NCI-H748 (cell line): ENCODE measurements around the gene GRAP2.
"Not testable (repeated sequence)": the region's sequence is repeated elsewhere in the genome, so short reads cannot be mapped to it uniquely, and the experiment has no call there.

Experiments used
- DNase-seq: peaks from one replicate; lab custom pipeline; 2025; ENCODE audit not compliant: unreplicated experiment; lab: John Stamatoyannopoulos, UW

Gene GRAP2

DNA sequence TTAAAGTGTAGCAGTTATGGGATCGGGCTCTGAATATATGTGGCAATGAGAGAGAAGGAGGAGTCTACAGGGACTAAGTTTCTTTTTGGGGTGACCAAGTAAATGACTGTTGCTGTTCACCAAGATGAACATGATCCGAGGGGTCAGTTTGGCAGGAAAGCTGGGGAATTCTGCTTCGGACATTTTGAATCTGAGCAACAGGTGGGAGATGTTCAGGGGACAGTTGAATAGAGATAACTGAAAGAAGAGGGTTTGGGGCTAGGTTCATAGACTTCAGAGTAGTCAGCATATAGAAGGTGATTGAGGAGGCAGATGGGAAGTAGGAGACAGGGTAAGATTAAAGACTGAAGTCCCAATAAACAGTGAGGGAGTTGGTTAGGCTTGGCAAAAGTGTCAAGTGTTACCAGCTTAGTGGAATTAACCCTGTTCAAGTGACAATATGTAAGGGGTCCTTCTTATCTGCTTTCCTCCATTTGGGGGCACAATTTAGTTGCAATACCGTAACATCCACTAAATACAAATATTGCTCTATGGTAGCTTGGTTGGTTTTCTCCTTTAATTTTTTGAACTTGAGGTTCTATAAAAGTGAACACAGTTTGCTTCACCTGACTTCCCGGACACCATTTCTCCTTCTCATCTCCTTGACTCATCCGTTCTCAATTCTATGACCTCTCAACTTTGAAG is 4.4 kb upstream of the GRAP2 start:
- no peak for DNase-seq

DNA sequence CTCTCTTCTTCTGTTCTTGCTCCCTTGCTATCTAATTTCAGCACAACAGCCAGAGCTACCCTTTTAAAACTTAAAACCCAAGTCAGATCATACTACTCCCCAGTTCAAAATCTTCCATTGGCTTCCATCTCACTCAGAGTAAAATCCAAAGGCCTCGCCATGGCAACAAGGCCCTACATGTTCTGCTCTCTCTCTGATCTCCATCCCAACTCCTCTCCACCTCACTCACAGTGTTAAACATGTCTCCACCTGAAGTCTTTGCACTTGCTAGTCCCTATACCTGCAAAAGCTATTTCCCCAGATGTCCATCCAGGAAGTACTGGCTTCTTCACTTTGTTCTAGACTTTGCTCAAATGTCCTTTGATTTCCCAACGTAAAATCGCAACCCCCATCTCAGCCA is 3.0 kb upstream of the GRAP2 start:
- DNase-seq, result no peak

DNA sequence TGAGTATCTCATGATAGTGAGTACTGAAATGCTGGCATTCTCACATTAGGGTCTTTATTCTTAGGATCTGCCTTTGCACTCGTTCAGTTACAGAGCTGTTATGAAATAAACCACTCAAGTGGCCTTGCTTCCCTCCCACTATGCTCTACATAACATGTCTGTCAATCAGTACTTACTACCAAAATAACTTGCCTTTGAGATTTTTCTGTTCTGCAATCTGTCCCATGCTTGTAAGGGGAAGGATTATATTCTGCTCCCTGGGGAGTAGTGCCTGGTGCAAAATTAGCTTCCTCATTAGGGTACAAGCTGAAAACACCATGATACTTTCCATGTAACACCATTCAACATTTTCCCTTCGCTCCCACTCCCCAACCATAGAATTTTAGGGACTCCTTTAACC is 1.9 kb upstream of the GRAP2 start:
- no peak for DNase-seq

DNA sequence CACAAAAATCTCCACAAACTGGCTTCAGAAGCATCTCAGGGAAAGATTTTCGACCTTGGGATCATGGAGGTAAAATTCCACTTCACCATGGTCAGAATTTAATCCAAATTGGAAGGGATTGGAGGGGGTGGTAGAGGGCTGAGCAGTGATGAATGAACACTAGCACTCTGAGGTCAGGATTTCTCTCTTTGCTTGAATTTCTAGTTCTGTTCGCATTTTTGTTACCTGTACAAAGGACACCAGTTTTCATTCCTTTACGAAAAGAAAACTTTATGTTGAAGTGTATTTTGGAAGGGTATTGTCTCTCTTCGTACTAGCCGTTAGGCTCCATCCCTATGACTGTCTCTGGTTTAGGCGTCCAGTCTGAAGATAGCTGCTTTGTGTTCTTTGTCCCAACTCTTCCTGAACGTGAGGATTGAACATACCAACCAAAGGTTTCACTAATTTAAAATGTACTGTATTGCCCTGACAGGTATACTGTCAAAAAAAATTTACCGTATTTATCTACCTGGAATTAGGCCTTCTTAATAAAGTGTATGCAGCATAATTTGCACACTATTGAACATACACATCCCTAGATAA is 772 bp downstream of the GRAP2 start:
- no peak for DNase-seq

DNA sequence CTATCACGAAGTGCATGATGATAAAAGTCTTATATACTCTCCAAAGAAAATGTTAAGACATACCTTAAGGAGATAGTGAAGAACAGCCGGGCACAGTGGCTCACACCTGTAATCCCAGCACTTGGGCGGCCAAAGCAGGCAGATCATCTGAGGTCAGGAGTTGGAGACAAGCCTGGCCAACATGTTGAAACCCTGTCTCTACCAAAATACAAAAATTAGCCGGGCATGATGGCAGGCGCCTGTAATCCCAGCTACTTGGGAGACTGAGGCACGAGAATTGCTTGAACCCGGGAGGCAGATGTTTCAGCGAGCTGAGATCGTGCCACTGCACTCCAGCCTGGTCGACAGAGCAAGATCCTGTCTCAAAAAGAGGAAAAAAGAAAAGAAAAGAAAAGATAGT is 3.1 kb downstream of the GRAP2 start:
- DNase-seq, result not testable (repeated sequence)

DNA sequence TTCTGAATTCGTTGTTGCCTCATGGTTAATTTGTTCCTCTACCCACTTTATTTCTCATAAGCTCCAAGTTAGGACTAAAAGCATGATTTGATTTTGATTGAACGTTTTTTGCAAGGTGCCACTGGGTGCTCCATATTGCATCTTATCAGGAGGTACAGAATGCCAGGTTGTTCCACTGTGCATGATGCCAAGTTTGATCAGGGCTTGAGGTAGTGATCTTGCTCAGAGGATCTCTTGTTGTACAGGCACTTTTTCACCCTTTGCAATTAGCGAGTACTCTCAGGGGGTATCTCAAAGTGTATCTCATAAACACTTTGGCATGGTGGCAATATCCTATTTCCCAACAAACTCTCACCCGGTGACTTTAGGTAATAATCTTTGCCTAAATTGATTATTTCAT is 4.0 kb downstream of the GRAP2 start:
- no peak for DNase-seq

DNA sequence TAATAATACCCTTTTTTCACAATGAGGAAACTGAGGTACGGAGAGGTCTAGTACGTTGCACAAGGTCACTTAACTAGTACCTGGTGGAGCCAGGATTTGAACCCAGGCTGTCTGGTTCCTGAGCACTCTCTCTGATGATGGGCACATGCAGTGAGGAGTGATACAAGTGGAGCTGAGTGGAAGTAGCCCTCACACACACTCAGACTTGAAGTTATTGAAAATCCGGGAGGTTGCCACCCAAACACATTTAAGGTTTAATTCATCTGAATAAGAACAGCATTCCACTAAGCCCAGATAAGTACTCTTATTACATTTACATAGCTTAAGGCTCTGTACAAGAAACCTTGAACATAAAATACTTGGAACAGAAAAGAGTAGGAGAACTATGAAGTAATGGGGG is 4.8 kb downstream of the GRAP2 start:
- no peak for DNase-seq

DNA sequence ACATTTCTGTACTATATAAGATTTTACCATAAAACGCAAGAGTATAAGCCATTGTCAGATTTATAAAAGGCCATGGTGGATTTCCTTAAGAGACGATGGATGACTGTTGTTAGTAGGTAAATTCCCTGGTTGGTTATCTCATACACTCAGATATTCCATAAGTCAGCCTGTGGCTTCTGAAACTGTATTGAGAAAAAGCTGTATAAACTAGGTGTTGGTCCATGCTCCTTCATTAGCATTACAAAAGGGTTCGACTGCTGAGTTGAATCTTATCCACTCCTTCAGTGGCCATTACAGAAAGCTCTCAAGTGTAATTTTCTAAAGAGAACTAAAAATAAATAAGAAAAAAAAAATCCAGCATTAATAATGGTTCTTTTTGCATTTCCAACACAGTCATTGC is 5.3 kb downstream of the GRAP2 start:
- DNase-seq, result no peak

DNA sequence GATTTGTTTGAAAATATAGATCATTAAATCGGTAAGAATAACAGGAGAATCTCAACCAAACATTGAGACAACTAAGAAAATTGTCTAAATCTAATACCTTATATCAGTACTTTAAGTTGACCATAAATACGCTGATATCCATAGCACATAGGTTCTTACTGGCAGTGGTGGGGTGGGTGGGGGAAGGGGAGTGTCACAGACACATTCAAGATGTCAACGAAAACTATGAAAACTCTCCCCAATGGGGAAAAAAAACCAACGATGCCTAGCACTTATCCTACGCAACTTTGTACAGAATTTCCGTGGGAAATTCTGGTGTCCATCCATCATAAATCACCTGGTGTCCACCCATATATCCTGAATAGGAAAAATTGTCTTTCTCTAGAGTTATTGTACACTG is 6.2 kb downstream of the GRAP2 start:
- DNase-seq, result no peak

DNA sequence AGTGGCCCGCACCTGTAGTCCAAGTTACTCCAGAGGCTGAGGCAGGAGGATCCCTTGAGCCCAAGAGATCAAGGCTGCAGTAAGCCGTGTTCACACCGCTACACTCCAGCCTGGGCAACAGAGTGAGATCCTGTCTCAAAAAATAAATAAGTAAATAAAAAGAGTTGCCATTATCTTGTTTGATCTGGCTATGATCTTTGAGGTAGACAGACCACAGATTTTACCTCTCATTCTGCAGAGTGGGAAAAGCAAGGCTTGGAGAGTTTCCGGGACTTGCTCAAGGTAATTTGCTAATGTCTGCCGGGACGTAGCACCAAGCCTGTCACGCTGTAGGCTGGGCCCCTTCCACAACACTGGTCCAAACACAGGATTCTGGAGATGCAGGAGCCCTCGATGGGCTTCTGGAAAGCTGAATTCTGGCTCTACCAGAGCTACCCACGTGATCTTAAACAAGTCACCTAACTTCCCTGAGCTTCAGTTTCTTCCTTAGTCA is 6.8 kb downstream of the GRAP2 start:
- no peak for DNase-seq

DNA sequence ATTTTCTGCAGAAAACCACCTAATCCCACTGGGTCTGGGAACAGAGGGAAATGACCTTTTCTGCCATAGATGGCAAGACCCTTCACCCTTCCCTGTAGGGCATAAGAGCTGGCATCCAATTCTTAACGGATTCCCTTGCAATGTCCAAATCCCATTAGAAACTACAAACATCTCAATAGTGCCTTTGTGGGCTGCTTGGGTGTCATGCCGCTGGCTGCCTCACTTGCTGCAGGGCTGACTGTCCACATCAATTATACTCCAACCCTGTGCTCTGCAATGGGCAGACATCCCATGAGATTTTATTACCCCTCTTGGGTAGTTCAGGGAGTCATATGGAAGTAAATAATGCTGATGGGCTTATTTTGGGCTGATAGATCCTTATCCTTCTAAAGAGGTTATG is 7.3 kb downstream of the GRAP2 start:
- no peak for DNase-seq

DNA sequence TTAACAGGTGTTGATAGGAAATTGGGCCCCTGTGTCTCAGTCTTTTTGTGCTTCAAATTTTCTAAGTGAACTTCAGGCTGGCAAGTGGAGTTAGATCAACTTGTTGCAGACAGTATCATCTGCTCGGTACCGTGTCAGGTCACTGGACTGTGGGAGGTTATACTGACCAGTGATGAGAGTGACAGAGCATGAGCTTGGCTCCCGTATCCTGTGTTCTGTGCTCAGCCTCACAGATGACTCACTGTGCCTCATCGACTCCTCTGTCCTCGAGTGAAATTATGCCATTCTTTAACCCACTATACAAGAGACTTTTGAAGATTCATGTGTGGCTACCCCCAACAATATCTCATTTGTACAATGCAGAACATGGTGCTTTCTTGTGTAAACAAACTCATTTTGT is 7.9 kb downstream of the GRAP2 start:
- DNase-seq, result no peak

DNA sequence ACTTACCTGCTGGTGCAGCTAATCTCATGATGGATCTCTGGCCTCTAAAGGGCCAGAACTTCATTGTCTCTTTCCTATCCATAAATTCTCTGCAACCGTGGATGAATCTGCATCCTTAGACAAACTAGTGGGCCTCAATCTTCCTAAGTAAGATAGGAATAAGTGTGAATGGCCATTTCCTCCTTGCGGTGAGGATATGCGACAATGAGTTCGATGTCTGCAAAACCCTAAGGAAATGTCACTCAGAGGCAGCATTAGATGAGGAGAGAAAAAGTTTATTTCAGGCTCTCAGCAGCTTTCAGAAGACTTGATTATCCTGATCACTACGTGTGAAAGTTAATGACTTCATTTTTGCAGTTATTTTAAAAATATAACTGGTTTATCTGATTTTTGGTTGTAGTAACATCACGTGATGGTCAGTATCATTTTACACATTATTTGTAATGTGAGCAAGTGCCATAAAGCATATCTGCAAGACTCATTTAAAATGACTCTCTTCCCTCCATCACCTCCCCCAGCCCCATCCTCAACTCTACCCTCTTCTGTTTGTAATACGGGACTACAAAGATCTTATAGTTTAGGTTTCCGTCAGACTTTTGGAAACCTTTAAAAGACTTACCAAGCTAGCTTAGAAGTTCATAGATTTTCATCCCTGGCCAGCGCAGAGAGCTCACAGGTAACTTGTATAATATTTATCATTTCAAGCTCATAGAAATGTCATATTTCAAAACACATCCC is 10.2 kb downstream of the GRAP2 start:
- DNase-seq, result no peak

DNA sequence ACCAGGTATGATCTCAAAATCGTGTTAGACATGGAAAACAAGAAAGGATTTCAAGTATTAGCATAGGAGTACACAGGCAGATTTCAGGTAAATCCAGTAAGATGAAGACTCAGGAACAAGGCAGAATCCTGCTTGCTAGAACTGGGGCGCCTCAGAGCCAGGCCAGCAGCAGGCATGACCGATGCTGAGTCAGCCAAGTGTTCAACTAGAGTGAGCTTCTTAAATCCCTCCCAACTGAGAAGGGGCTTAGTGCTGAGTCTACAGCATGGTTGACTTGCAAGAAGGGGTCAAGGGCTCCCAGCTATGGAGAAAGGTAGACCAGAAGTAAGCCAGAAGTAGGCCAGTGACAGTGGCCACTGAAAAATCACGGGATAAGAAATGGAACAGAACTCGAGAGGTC is 12.4 kb downstream of the GRAP2 start:
- DNase-seq, result no peak

DNA sequence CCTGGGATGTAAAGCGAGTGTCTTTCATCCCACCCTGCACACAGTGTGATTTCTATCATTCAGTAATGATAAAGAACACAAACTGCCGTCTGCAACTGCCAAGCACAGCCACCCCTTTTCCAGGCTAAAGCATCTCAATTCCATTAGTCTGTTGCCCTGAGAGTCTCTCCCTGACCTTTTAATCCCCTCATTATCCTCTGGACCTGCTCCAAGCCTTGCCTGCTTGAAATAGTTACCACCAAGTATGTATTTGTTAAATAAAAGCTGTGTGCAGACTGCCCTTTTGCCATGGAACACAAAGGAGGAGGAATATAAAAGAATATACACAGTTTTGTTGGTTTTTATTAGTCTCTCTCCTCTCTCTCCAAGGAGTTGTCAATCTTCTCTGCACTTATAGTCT is 13.0 kb downstream of the GRAP2 start:
- DNase-seq, result no peak

DNA sequence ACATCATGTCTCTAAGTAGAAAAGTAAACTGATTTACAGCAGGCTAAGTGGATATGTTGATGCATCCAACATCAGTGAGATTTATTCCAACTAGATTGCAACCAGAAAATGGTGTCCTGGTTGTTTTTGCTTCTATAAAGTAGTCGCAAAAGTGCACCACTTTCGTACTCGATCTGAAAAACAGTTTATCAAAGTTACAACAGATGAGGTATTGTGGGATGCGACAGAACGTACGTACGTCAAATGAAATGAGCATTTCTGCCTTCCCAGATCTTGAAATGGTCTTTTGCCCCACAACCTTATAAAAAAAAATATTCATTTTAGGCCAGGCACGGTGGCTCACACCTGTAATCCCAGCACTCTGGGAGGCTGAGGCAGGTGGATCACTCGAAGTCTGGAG is 13.7 kb downstream of the GRAP2 start:
- DNase-seq, result no peak

DNA sequence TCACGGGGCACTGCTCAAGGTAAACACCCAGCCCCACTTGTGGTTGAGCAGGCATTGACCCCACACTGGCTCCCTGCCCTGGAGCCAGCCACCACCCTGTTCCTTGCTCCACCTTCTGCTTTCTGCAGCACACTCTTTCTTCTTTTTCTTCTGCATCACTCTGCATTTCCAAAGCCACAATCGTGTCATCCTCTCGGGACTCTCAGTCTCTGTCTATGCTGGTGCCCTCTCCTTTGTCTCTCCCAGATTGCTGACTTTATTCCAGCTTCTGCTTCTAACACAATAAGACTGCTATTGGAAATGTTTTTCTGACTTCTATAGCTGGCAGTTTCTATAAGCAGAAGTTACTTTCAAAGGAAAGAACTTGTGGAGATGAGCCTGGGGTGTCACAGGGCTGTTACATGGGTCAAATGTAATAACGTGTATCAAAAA is 14.4 kb downstream of the GRAP2 start:
- no peak for DNase-seq

DNA sequence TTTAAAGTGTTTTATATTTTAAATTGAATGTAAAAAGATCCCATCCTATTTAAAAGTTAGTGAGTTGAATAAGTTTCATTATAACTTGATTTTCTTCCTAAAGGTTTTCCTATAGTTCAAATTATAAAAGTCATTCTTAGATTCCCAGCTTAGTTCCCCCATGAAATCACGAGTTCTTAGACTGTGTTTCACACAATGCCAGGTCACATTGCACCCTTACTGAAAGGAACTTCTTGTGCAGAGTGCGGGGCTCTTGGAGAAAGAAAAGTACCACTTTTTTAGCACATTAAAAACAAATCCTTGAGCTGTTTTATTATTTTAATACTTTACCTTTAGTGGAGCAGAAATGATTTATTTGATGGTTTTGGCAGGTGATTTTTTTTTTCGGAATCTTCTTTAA is 15.6 kb downstream of the GRAP2 start:
- no peak for DNase-seq

DNA sequence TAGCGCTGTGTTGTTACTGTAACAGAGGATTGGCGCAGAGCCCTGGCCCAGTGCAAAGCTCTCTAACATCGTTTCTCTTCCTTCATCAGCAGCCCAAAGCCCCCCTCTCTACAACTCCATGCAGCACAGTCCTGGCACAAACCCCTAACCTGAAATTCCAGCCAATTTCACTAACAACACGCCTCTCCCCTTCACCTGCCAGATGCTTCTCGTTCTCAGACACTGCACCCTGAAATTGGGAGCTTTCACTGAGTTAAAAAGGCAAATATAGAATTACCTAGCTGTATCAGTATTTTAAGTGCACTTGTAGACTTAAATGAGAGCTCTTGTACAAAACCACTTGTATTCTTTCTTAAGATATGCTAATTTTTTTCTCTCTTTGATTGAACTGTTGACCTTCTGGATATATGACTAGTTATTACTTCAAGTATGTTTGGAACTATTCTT is 16.3 kb downstream of the GRAP2 start:
- DNase-seq, result no peak

DNA sequence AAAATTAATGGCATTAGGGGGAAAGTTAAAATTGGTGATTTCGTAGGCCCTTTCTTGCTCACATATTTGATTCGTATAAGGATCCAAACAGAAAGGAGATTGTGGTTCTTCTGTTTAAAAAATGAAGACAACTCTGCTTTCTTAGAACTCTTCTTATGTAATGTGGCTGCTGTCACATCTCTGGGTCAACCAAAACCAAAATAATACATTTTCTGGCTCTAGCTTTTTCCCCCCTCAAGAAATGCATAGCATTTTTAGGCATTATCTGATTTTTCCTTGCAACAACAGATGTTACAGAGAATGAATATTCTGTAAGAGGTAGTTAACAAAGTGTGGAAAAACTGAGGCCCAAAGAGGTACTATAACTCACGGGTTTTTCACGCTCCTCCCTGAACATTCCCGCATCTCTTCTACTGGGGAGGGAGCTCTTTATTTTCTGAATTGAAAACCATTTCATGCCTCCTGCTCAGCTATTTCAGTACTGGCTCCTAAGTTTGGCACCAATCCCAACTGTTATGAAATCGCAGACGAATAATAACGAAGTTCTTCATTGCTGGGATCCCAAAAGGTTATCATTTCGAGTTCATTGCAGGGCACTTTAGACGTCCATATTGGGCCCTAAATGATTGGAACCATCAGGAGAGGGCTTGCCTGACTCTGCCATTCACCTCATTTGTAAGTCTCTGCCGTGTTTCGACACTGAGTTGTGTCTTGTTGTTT is 17.1 kb downstream of the GRAP2 start:
- DNase-seq, result no peak

DNA sequence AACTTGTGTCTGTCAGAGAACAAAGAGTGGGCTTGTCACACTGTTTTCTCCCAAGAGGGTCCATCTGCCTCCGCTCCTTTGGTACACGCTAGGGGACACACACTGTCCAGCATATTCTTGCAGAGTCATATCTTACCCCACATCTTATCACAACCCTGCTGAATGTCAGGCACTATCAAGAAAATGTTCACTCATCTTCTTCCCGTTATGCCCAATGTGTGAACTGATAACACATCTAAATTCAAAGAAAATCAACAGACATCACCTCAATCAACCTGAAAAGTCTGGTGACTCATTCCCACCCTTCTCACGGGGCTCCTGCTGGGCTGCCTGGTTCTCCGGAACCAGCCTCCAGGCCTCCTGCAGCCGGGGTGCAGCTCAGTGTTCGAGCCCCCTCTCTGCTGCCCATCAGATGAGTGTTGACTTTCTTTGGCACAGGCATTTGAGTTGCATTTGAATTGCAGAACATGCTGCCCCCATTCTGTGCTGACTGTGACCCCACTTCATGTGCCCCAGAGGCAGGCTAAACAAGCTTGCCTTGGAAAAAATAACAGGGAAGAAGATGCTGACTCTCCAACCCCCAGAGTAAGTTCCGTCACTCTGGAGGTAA is 19.4 kb downstream of the GRAP2 start:
- DNase-seq, result no peak
